GM12892 (cell line): ENCODE measurements around the gene DENND10.

Experiments used
- POLR2A ChIP-seq: IDR thresholded peaks from 2 replicates; pipeline ENCODE4 v1.6.1; 2011; ENCODE audit warnings: low read depth, low read length, control low read depth
- POLR2AphosphoS5 ChIP-seq: IDR thresholded peaks from 2 replicates; pipeline ENCODE4 v1.6.1; 2011; ENCODE audit warnings: low read depth, low read length, control low read depth

DNA sequence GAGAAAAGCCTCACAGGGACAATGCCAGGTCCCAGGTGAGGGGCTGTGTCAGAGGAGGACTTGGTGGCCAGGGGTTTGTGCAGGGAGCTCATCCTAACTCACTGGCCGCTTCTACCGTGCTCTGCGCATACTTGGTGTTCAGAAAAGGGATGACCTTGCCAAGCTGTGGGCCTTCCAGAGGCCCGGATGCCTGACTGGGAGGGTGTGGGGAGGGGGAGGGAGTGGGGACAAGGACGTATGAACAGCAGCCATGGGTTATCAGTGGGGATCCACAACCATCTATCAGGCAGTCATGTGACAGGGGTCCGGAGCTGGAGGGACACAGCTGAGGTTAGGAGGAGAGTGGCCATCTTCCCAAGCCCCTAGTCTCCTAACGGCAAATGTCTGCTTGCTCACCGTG lies 55.4 kb downstream of the DENND10 start:
- TF ChIP-seq POLR2AphosphoS5 (no peak), POLR2A (no peak)
